Thymus (tissue), 11 donors: ENCODE results near the gene DNAAF1. TPM values are rescaled to one million over a fixed set of nuclear protein-coding genes. Genes with fewer than 3 reads are reported as not detected.
"Not testable (repeated sequence)": the region's sequence is repeated elsewhere in the genome, so short reads cannot be mapped to it uniquely, and the experiment has no call there.

Source experiments
- DNase-seq, 9 donors: peaks; one replicate each; pipeline ENCODE4 v3.0.0-alpha.2; 2013; ENCODE audit warnings: low spot score in 9 of 9, low read depth in 6 of 9, missing footprints in 1 of 9
- H3K27ac ChIP-seq, 2 donors: one replicate each; pipeline ENCODE4 v1.5.1; 2013; ENCODE audit warnings: control low read depth in 1 of 2, low read depth in 1 of 2, low read length in 1 of 2, mild to moderate bottlenecking in 1 of 2, moderate library complexity in 1 of 2
- H3K27me3 ChIP-seq, 2 donors: one replicate each; pipeline ENCODE4 v1.5.1; 2013; ENCODE audit warnings: low read length in 1 of 2; ENCODE audit not compliant: control insufficient read depth in 2 of 2, insufficient read depth in 1 of 2
- H3K36me3 ChIP-seq, 2 donors: one replicate each; pipeline ENCODE4 v1.5.1; 2013; ENCODE audit warnings: low read length in 1 of 2, mild to moderate bottlenecking in 1 of 2, moderate library complexity in 1 of 2; ENCODE audit not compliant: control insufficient read depth in 2 of 2, insufficient read depth in 2 of 2
- H3K4me1 ChIP-seq, 2 donors: one replicate each; pipeline ENCODE4 v1.5.1; 2013; ENCODE audit warnings: low read length in 2 of 2; ENCODE audit not compliant: control insufficient read depth in 2 of 2, insufficient read depth in 2 of 2
- H3K4me3 ChIP-seq, 2 donors: one replicate each; pipeline ENCODE4 v1.5.1; 2013; ENCODE audit warnings: low read length in 2 of 2, control low read depth in 1 of 2, mild to moderate bottlenecking in 1 of 2
- H3K9me3 ChIP-seq, 2 donors: one replicate each; pipeline ENCODE4 v1.5.1; 2013; ENCODE audit warnings: low read length in 1 of 2, mild to moderate bottlenecking in 1 of 2; ENCODE audit not compliant: control insufficient read depth in 2 of 2, insufficient read depth in 1 of 2
- WGBS: extraction: QIAGEN DNeasy Blood & Tissue Kit; methylation state at CpG from one replicate; pipeline ENCODE4 v1.1.7; 2013; 5-methylcytosine and 5-hydroxymethylcytosine counted together
- polyA plus RNA-seq: library from polyadenylated mRNA; stranded (reverse); fragments of 200-250 nt; gene quantifications from one replicate; pipeline ENCODE4 v1.2.3, GENCODE V29; 2013
- total RNA-seq: library from RNA; stranded (reverse); fragments of 120-200 nt; gene quantifications from one replicate; pipeline ENCODE4 v1.2.4, GENCODE V29; 2013
- donor health status: healthy.

Gene DNAAF1
- total and polyA plus RNA-seq, 2 donors: 0.09 to 3.1 TPM

DNA sequence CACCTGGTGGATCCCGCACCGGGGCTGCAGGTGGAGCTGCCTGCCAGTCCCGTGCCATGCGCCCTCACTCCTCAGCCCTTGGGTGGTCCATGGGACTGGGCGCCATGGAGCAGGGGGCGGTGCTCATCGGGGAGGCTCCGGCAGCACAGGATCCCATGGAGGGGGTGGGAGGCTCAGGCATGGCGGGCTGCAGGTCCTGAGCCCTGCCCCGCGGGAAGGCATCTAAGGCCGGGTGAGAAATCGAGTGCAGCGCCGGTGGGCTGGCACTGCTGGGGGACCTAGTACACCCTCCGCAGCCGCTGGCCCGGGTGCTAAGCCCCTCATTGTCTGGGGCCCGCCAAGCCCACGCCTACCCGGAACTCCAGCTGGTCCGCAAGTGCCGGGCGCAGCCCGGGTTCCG, 59.4 kb downstream of the DNAAF1 start:
- not testable (repeated sequence) for H3K36me3 ChIP-seq, H3K9me3 ChIP-seq, H3K27me3 ChIP-seq, H3K27ac ChIP-seq, H3K4me1 ChIP-seq, H3K4me3 ChIP-seq, DNase-seq
- 90% methylated on average over 26 of the region's 26 CpGs for WGBS

DNA sequence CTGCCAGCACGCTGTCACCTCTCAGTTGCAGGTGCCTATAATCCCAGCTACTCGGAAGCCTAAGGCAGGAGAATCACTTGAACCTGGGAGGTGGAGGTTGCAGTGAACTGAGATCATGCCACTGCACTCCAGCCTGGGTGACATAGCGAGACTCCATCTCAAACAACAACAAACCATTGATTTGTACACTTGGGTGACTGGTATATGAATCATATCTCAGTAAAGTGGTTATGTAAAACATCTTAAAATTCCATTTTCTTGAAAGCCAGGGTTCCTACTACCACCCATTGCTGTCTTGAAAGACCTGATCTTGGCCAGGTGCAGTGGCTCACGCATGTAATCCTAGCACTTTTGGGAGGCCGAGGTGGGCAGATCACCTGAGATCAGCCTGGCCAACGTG, 60.0 kb downstream of the DNAAF1 start:
- H3K9me3 ChIP-seq, DNase-seq, H3K27ac ChIP-seq, H3K36me3 ChIP-seq, H3K4me3 ChIP-seq, H3K27me3 ChIP-seq, H3K4me1 ChIP-seq: not testable (repeated sequence)
- 97% methylated on average over 6 of the region's 6 CpGs for WGBS

DNA sequence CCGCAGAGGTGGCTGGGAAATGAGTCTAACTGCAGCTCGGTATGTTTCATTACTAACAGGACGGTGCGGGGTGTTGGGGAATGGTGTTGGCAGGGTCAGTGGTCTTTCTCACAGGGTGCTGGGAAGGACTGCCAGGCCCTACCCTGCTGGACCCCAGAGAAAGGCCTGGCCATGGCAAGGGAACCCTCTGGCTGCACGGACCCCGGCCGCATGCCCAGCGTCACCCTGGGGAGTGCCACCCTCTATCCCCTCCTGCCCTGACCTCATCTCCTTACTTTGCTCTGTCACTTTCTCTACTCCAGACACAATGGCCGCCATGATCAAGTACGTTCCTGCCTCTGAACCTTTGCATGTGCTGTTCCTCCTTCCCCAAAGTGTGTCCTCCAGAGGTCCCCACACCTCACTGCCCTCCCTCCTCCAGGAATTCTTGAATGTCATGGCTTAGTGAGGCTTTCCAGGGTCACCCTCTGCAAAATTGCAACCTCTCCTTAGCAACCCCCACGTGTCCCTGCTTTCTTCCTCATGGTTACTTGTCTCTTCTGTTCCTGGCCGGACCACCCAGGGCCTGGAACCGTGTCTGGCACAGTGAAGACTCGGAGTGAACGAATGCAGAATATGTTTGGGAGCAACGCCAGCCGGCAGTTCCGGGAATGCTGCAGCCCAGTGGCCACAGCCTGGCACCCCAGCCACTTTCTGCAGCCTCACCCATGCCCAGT, 61.0 kb downstream of the DNAAF1 start:
- no peaks in the 10 kb centered on the region for H3K4me1 ChIP-seq
- H3K27ac ChIP-seq: no peak overlapping the region
- H3K4me3 ChIP-seq: no peak overlapping the region
- WGBS: 95% methylated on average over 18 of the region's 18 CpGs
- no peaks in the 10 kb centered on the region for H3K27me3 ChIP-seq
- DNase-seq: no peak
- no peaks in the 10 kb centered on the region for H3K9me3 ChIP-seq
- H3K36me3 ChIP-seq: no peaks in the 10 kb centered on the region

DNA sequence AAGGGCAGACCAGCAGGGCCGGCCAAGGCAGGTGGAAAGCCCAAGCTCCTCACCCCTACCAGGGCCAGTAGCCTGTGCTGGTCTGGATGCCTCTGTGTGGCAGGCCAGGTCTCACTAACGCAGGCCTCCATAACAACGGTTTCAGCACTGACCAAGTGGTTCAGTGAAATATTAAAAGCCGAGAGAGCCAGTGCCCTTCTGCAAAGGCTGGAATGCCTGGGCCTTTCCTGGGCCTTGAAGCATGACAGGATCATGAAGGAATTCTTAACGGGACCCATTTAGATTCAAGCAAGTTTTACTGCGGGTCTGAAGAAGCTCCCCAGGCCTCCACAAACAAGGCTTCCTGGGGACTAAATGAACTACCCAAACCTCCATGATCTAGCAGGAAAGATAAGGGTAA, 62.1 kb downstream of the DNAAF1 start:
- no peaks in the 10 kb centered on the region for H3K27me3 ChIP-seq
- no peaks in the 10 kb centered on the region for H3K9me3 ChIP-seq
- no peak overlapping the region for H3K27ac ChIP-seq
- DNase-seq: no peak
- WGBS: 88% methylated on average over 6 of the region's 6 CpGs
- H3K4me3 ChIP-seq: no peak overlapping the region
- H3K36me3 ChIP-seq: no peaks in the 10 kb centered on the region
- H3K4me1 ChIP-seq: no peaks in the 10 kb centered on the region

DNA sequence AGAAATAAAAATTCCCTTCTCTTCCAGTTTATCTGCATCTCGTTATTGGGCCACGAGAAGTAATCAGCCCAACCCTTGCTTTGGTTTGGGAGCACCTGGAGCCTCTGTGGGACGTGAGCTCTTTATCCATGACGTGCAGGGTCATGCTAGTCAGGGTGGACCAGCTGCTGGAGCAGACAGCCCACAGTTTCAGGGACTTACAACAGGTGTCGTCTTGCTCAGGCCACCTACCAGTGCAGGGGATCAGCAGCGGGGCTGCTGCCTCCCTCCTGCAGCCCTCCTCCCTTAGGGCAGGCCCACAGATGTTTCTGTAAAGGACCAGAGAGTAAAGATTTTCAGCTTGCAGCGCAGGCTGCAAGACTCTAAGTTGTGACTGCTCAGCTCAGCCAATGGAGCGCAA, 62.8 kb downstream of the DNAAF1 start:
- DNase-seq: no peak
- whole genome bisulfite sequencing: 92% methylated on average over 8 of the region's 8 CpGs
- Histone ChIP-seq H3K9me3 (no peaks in the 10 kb centered on the region), H3K36me3 (no peaks in the 10 kb centered on the region), H3K27ac (no peak overlapping the region), H3K4me3 (no peak overlapping the region), H3K27me3 (no peaks in the 10 kb centered on the region), H3K4me1 (no peaks in the 10 kb centered on the region)

DNA sequence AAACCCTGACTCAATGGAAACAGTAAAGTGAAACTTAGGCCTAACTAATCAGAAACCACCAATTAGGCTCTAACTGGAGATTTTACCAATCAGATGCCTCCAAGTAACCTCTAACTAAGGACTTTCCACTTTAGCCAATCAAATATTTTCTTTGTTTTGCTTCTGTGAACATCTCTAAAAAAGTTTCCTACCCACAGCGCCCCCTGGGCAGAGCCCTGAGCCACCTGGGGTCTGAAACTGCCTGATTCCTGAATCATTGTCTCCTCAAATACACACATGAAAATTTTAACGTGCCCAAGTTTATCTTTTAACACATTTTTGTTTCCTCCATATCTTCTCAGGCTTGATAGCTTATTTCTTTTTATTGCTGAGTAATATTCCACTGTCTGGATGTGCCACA, 64.9 kb downstream of the DNAAF1 start:
- no peaks in the 10 kb centered on the region for H3K36me3 ChIP-seq
- no peak overlapping the region for H3K4me3 ChIP-seq
- H3K4me1 ChIP-seq: no peaks in the 10 kb centered on the region
- no peaks in the 10 kb centered on the region for H3K9me3 ChIP-seq
- WGBS: 88% methylated on average over 2 of the region's 2 CpGs
- no peak overlapping the region for H3K27ac ChIP-seq
- no peaks in the 10 kb centered on the region for H3K27me3 ChIP-seq
- no peak for DNase-seq

DNA sequence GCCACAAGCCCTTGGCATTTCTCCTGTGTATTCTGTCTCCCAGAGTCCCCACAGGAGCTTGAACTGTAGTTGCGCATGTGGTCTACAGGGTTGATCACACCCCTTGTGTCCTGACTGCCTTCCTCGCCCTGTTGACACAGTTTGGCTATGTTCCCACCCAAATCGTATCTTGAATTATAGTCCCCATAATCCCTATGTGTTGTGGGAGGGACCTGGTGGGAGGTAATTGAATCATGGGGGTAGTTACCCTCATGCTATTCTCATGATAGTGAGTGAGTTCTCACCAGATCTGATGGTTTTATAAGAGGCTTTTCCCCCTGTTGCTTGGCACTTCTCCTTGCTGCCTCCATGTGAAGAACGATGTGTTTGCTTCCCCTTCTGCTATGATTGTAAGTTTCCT, 67.0 kb downstream of the DNAAF1 start:
- no peaks in the 10 kb centered on the region for H3K36me3 ChIP-seq
- H3K4me1 ChIP-seq: no peaks in the 10 kb centered on the region
- H3K4me3 ChIP-seq: no peak overlapping the region
- H3K27ac ChIP-seq: no peak overlapping the region
- H3K27me3 ChIP-seq: no peaks in the 10 kb centered on the region
- H3K9me3 ChIP-seq: no peaks in the 10 kb centered on the region
- 71% methylated on average over 4 of the region's 4 CpGs for WGBS
- DNase-seq: no peak

DNA sequence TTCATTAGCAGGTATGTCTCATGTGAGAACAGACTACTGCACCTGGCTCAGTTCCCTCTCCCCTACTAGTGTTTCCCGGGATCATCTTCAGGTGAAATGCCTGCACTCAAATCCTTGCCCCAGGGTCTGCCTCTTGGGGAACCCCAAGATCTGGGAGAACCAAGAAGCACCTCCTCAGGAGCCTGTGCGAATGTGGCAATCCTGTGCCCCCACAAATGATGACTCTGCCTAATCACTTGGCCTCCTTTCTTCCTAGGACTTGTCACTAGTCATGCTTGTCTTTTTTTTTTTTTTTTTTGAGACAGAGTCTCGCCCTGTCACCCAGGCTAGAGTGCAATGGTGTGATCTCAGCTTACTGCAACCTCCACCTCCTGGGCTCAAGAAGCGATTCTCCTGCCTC, 67.5 kb downstream of the DNAAF1 start:
- DNase-seq: no peak
- H3K4me3 ChIP-seq: no peak overlapping the region
- WGBS: 95% methylated on average over 4 of the region's 4 CpGs

DNA sequence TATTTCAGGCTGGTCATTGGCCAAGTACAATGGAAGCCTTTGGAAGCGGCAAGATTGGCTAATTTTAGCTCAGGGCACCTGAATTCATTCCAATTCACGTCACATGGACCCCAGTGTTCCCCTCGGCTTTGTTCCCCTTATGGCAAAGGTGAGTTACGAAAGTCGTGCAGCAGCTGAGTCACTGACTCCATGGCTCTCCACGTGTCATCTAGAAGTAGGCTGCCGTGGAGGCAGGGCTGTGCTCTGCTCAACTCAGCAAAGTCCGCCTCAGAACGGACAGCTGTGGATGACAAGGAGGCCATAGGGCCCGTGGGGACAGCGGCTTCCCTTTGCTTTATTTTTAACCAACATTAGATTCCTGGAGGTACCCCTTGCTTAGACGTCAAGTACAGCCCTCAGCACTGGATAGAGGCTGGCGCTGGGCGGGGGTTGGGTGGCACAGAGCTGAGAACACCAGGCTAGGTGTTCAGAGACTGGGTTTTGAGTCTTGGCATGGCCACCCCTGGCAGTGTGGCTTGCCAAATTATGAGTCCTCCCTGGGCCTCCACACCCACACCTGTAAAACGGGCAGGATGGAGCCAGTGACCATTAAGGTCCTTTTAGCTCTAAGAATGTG, 69.5 kb downstream of the DNAAF1 start:
- Histone ChIP-seq H3K4me3 (no peak overlapping the region), H3K27ac (no peak overlapping the region), H3K4me1 (no peaks in the 10 kb centered on the region), H3K36me3 (no peaks in the 10 kb centered on the region), H3K9me3 (no peaks in the 10 kb centered on the region), H3K27me3 (no peaks in the 10 kb centered on the region)
- WGBS: 91% methylated on average over 15 of the region's 15 CpGs
- no peak for DNase-seq

More for the DNA sequence above, 67.5 kb downstream of the DNAAF1 start:
- Histone ChIP-seq H3K4me1 (no peaks in the 10 kb centered on the region), H3K27ac (no peak overlapping the region), H3K9me3 (no peaks in the 10 kb centered on the region), H3K36me3 (no peaks in the 10 kb centered on the region), H3K27me3 (no peaks in the 10 kb centered on the region)
